GM23338 (cell line): ENCODE results near the gene MZB1. TPM values are rescaled to one million over a fixed set of nuclear protein-coding genes. Genes with fewer than 3 reads are reported as not detected.

ENCODE experiments used
- ATAC-seq: fragments of 200-7000 bp; cut with Tn5 transposase; 3 replicates; pipeline ENCODE4 v1.9.1; 2020
- DNase-seq: peaks from one replicate; pipeline ENCODE4 v3.0.0-alpha.2; 2015; ENCODE audit warnings: low spot score
- H2AFZ ChIP-seq: fragments of 200-600 bp; sonication (generic); 2 replicates; pipeline ENCODE4 v1.8.0; 2016; ENCODE audit warnings: antibody characterized with exemption, mild to moderate bottlenecking, moderate library complexity
- H3F3A ChIP-seq: fragments of 200-600 bp; sonication (generic); replicated peaks from 2 replicates; pipeline ENCODE4 v1.8.0; 2017; ENCODE audit warnings: antibody characterized with exemption, mixed run types, low read depth
- H3K27ac ChIP-seq: fragments of 200-600 bp; sonication (generic); 2 replicates; pipeline ENCODE4 v1.6.1; 2016; ENCODE audit warnings: low read depth
- H3K27me3 ChIP-seq: fragments of 200-600 bp; sonication (generic); 2 replicates; pipeline ENCODE4 v1.8.0; 2016; ENCODE audit warnings: mild to moderate bottlenecking, mixed run types, moderate library complexity; ENCODE audit not compliant: insufficient read depth
- H3K36me3 ChIP-seq: fragments of 200-600 bp; sonication (generic); 2 replicates; pipeline ENCODE4 v1.8.0; 2016; ENCODE audit warnings: mild to moderate bottlenecking; ENCODE audit not compliant: insufficient read depth
- H3K4me1 ChIP-seq: fragments of 200-600 bp; sonication (generic); 2 replicates; pipeline ENCODE4 v1.8.0; 2016; ENCODE audit warnings: mild to moderate bottlenecking, moderate library complexity; ENCODE audit not compliant: insufficient read depth
- H3K4me2 ChIP-seq: fragments of 200-600 bp; sonication (generic); 2 replicates; pipeline ENCODE4 v1.7.1; 2017; ENCODE audit warnings: mixed run types
- H3K4me3 ChIP-seq: fragments of 200-600 bp; sonication (generic); 2 replicates; pipeline ENCODE4 v1.6.1; 2016; ENCODE audit warnings: mixed run types
- H3K79me2 ChIP-seq: fragments of 200-600 bp; sonication (generic); replicated peaks from 2 replicates; pipeline ENCODE4 v1.8.0; 2017; ENCODE audit warnings: mild to moderate bottlenecking; ENCODE audit not compliant: insufficient read depth
- H3K9me2 ChIP-seq: fragments of 200-600 bp; sonication (generic); 2 replicates; pipeline ENCODE4 v1.8.0; 2017; ENCODE audit not compliant: insufficient read depth
- H4K20me1 ChIP-seq: fragments of 200-600 bp; sonication (generic); replicated peaks from 2 replicates; pipeline ENCODE4 v1.8.0; 2017; ENCODE audit warnings: mild to moderate bottlenecking; ENCODE audit not compliant: insufficient read depth
- H3K27ac Mint-ChIP-seq: 2 replicates; pipeline ENCODE4 v1.8.0; 2020; ENCODE audit warnings: inconsistent platforms, mild to moderate bottlenecking, moderate library complexity, mixed read lengths
- H3K27me3 Mint-ChIP-seq: 3 replicates; pipeline ENCODE4 v1.8.0; 2022; ENCODE audit warnings: low read depth, mild to moderate bottlenecking, moderate library complexity, mixed read lengths, inconsistent platforms; ENCODE audit not compliant: insufficient read depth, poor library complexity
- H3K36me3 Mint-ChIP-seq: 3 replicates; pipeline ENCODE4 v1.8.0; 2021; ENCODE audit warnings: low read depth, mild to moderate bottlenecking, inconsistent platforms, moderate library complexity, mixed read lengths
- H3K4me1 Mint-ChIP-seq: 3 replicates; pipeline ENCODE4 v1.8.0; 2020; ENCODE audit warnings: mild to moderate bottlenecking, inconsistent platforms, mixed read lengths
- H3K4me3 Mint-ChIP-seq: 3 replicates; pipeline ENCODE4 v1.8.0; 2021; ENCODE audit warnings: moderate library complexity, mild to moderate bottlenecking, inconsistent platforms, mixed read lengths
- H3K9me3 Mint-ChIP-seq: 3 replicates; pipeline ENCODE4 v1.8.0; 2020; ENCODE audit warnings: moderate library complexity, mild to moderate bottlenecking, inconsistent platforms, mixed read lengths
- JUNB ChIP-seq: IDR thresholded peaks from one replicate; pipeline ENCODE4 v1.6.1; 2016; ENCODE audit warnings: antibody characterized with exemption; ENCODE audit not compliant: unreplicated experiment
- NANOG ChIP-seq: IDR thresholded peaks from 2 replicates; pipeline ENCODE4 v1.6.1; 2016; ENCODE audit warnings: antibody characterized with exemption, borderline replicate concordance
- POLR2AphosphoS5 ChIP-seq: IDR thresholded peaks from 2 replicates; pipeline ENCODE4 v1.6.1; 2016; ENCODE audit warnings: antibody characterized with exemption, low read depth
- STAT1 ChIP-seq: IDR thresholded peaks from one replicate; pipeline ENCODE4 v1.6.1; 2016; ENCODE audit warnings: antibody characterized with exemption; ENCODE audit not compliant: unreplicated experiment
- ZNF331 ChIP-seq: fragments of 250-450 bp; sonication (Bioruptor Pico); IDR thresholded peaks from 2 replicates; pipeline ENCODE4 v1.5.0; 2020; ENCODE audit warnings: low read depth, mild to moderate bottlenecking, moderate library complexity
- polyA plus RNA-seq: library from polyadenylated mRNA; unstranded; fragments of >200 nt; fragmentation: Nextera tagmentation; extraction: Ambion mirVana; gene quantifications from 2 replicates; pipeline ENCODE4 v1.2.1, GENCODE V29; 2016
- total RNA-seq: library from RNA; depleted of rRNA; stranded (reverse); fragments of >200 nt; shearing (Covaris generic); gene quantifications from 2 replicates; pipeline ENCODE4 v1.2.3, GENCODE V29; 2014
- TF ChIP-seq, protein P1 (sequence below): fragments of 250-450 bp; sonication (Bioruptor Pico); IDR thresholded peaks from 2 replicates; pipeline ENCODE4 v1.5.0; 2020; ENCODE audit warnings: mild to moderate bottlenecking, moderate library complexity
- TF ChIP-seq, protein P2 (sequence below): IDR thresholded peaks from 2 replicates; pipeline ENCODE4 v1.6.1; 2016; ENCODE audit warnings: antibody characterized with exemption
- TF ChIP-seq, protein P3 (sequence below), 2 experiments: fragments of 200-600 bp in 1 of 2; sonication (generic) in 1 of 2; conservative IDR thresholded peaks; 2 replicates each; pipeline versions ENCODE4 v1.5.1 to v1.6.1; 2016 to 2017; ENCODE audit warnings: antibody characterized with exemption in 2 of 2, low read depth in 2 of 2, mild to moderate bottlenecking in 2 of 2, moderate library complexity in 1 of 2

Gene MZB1
- total and polyA plus RNA-seq, 2 experiments from 2014 or later: 0.52 to 1.6 TPM

DNA sequence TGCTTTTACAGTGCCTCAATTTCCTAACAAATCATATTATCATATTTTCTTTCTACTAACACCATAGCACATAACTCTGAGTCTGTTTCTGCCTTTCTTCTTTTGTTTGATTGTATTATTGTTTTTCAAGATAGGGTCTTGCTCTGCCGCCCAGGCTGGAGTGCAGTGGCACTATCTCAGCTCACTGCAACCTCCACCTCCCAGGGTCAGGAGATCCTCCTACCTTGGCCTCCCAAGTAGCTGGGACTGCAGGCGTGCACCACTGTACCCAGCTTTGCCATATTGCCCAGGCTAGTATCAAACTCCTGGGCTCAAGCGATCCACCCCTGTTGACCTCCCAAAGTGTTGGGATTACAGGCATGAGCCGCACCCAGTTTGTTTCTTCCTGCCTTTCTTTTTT is 29.3 kb downstream of the MZB1 start:
- TF ChIP-seq, protein P1, sequence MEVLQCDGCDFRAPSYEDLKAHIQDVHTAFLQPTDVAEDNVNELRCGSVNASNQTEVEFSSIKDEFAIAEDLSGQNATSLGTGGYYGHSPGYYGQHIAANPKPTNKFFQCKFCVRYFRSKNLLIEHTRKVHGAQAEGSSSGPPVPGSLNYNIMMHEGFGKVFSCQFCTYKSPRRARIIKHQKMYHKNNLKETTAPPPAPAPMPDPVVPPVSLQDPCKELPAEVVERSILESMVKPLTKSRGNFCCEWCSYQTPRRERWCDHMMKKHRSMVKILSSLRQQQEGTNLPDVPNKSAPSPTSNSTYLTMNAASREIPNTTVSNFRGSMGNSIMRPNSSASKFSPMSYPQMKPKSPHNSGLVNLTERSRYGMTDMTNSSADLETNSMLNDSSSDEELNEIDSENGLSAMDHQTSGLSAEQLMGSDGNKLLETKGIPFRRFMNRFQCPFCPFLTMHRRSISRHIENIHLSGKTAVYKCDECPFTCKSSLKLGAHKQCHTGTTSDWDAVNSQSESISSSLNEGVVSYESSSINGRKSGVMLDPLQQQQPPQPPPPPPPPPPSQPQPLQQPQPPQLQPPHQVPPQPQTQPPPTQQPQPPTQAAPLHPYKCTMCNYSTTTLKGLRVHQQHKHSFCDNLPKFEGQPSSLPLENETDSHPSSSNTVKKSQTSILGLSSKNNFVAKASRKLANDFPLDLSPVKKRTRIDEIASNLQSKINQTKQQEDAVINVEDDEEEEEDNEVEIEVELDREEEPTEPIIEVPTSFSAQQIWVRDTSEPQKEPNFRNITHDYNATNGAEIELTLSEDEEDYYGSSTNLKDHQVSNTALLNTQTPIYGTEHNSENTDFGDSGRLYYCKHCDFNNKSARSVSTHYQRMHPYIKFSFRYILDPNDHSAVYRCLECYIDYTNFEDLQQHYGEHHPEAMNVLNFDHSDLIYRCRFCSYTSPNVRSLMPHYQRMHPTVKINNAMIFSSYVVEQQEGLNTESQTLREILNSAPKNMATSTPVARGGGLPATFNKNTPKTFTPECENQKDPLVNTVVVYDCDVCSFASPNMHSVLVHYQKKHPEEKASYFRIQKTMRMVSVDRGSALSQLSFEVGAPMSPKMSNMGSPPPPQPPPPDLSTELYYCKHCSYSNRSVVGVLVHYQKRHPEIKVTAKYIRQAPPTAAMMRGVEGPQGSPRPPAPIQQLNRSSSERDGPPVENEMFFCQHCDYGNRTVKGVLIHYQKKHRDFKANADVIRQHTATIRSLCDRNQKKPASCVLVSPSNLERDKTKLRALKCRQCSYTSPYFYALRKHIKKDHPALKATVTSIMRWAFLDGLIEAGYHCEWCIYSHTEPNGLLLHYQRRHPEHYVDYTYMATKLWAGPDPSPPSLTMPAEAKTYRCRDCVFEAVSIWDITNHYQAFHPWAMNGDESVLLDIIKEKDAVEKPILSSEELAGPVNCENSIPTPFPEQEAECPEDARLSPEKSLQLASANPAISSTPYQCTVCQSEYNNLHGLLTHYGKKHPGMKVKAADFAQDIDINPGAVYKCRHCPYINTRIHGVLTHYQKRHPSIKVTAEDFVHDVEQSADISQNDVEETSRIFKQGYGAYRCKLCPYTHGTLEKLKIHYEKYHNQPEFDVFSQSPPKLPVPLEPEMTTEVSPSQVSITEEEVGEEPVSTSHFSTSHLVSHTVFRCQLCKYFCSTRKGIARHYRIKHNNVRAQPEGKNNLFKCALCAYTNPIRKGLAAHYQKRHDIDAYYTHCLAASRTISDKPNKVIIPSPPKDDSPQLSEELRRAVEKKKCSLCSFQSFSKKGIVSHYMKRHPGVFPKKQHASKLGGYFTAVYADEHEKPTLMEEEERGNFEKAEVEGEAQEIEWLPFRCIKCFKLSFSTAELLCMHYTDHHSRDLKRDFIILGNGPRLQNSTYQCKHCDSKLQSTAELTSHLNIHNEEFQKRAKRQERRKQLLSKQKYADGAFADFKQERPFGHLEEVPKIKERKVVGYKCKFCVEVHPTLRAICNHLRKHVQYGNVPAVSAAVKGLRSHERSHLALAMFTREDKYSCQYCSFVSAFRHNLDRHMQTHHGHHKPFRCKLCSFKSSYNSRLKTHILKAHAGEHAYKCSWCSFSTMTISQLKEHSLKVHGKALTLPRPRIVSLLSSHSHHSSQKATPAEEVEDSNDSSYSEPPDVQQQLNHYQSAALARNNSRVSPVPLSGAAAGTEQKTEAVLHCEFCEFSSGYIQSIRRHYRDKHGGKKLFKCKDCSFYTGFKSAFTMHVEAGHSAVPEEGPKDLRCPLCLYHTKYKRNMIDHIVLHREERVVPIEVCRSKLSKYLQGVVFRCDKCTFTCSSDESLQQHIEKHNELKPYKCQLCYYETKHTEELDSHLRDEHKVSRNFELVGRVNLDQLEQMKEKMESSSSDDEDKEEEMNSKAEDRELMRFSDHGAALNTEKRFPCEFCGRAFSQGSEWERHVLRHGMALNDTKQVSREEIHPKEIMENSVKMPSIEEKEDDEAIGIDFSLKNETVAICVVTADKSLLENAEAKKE (CRISPR knock-in tag): no peak
- TF ChIP-seq ZNF331 (CRISPR knock-in tag): no peak
- TF ChIP-seq POLR2AphosphoS5: no peak
- TF ChIP-seq, protein P2, sequence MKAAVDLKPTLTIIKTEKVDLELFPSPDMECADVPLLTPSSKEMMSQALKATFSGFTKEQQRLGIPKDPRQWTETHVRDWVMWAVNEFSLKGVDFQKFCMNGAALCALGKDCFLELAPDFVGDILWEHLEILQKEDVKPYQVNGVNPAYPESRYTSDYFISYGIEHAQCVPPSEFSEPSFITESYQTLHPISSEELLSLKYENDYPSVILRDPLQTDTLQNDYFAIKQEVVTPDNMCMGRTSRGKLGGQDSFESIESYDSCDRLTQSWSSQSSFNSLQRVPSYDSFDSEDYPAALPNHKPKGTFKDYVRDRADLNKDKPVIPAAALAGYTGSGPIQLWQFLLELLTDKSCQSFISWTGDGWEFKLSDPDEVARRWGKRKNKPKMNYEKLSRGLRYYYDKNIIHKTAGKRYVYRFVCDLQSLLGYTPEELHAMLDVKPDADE: no peak
- no peak for TF ChIP-seq NANOG
- H3K4me3 ChIP-seq: no peak overlapping the region
- no peaks in the 10 kb centered on the region for H3K4me1 ChIP-seq
- no peaks in the 10 kb centered on the region for H3K27me3 ChIP-seq
- H3K36me3 ChIP-seq: peaks cover 18% of the 10 kb centered on the region
- H3K4me3 Mint-ChIP-seq: no peak overlapping the region
- no peaks in the 10 kb centered on the region for H3K4me1 Mint-ChIP-seq
- no peak overlapping the region for H3K4me2 ChIP-seq
- H3K36me3 Mint-ChIP-seq: peaks cover 36% of the 10 kb centered on the region
- no peak overlapping the region for H3K27ac ChIP-seq
- peaks cover 87% of the 10 kb centered on the region for H4K20me1 ChIP-seq
- H2AFZ ChIP-seq: no peak overlapping the region
- no peak overlapping the region for H3K27ac Mint-ChIP-seq
- H3K27me3 Mint-ChIP-seq: no peaks in the 10 kb centered on the region
- no peak for DNase-seq
- H3F3A ChIP-seq: 0 out of 2 replicates have a peak, but pooled peaks cover 10% of the 10 kb centered on the region
- no peak for ATAC-seq
- H3K79me2 ChIP-seq: peaks cover 92% of the 10 kb centered on the region
- H3K9me3 Mint-ChIP-seq: no peaks in the 10 kb centered on the region
- H3K9me2 ChIP-seq: no peaks in the 10 kb centered on the region

DNA sequence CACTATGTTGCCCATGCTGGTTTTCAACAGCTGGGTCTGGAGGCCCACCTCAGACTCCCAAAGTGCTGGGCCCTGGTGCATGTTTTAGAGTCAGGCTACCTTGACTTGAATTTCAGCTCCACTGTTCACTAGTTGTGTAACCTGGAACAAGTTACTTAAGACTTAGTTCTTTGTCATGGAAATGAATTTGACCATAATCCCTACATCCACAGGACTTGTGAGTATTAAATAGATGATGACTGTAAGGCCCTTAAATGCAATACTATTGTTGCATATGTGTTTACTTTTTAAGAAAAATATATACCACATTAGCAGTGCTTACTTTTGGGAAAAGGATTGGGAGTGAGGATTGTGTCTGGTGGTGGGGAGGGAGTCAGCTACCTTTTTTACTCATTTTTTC is 31.6 kb downstream of the MZB1 start:
- Histone ChIP-seq H2AFZ (no peak overlapping the region), H4K20me1 (peaks cover 96% of the 10 kb centered on the region), H3K79me2 (peaks cover 100% of the 10 kb centered on the region), H3K36me3 (no peaks in the 10 kb centered on the region; the same call in 1 of the 2 replicates), H3K9me2 (no peaks in the 10 kb centered on the region), H3K4me2 (no peak overlapping the region), H3K4me3 (no peak overlapping the region), H3K27ac (no peak overlapping the region), H3K4me1 (no peaks in the 10 kb centered on the region), H3F3A (0 out of 2 replicates have a peak, but pooled peaks cover 7% of the 10 kb centered on the region), H3K27me3 (no peaks in the 10 kb centered on the region)
- Mint-ChIP-seq H3K27ac (no peak overlapping the region), H3K9me3 (no peaks in the 10 kb centered on the region), H3K36me3 (peaks cover 24% of the 10 kb centered on the region; the same call in 2 of the 3 replicates), H3K4me1 (no peaks in the 10 kb centered on the region), H3K4me3 (no peak overlapping the region), H3K27me3 (no peaks in the 10 kb centered on the region)
- ATAC-seq (no peak), DNase-seq (no peak)
- no peak for TF ChIP-seq STAT1
- TF ChIP-seq POLR2AphosphoS5: no peak
- TF ChIP-seq, protein P3, sequence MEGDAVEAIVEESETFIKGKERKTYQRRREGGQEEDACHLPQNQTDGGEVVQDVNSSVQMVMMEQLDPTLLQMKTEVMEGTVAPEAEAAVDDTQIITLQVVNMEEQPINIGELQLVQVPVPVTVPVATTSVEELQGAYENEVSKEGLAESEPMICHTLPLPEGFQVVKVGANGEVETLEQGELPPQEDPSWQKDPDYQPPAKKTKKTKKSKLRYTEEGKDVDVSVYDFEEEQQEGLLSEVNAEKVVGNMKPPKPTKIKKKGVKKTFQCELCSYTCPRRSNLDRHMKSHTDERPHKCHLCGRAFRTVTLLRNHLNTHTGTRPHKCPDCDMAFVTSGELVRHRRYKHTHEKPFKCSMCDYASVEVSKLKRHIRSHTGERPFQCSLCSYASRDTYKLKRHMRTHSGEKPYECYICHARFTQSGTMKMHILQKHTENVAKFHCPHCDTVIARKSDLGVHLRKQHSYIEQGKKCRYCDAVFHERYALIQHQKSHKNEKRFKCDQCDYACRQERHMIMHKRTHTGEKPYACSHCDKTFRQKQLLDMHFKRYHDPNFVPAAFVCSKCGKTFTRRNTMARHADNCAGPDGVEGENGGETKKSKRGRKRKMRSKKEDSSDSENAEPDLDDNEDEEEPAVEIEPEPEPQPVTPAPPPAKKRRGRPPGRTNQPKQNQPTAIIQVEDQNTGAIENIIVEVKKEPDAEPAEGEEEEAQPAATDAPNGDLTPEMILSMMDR (conservative IDR thresholded peaks at IDR 0.05; ENCODE audit: low read depth in 2 of 2): no peak
- TF ChIP-seq JUNB: no peak
- no peak for TF ChIP-seq NANOG
